HepG2 (cell line): ENCODE results near the gene SAMD14. TPM values are rescaled to one million over a fixed set of nuclear protein-coding genes. Genes with fewer than 3 reads are reported as not detected.

Experiments used
- ATAC-seq: fragments of 200-7000 bp; cut with Tn5 transposase; 3 replicates; pipeline ENCODE4 v1.9.1; 2020; ENCODE audit warnings: mild to moderate bottlenecking, moderate library complexity
- BruUV-seq: library from RNA; stranded (reverse); fragments of 400-500 nt; replicated peaks from 2 replicates; lab custom pipeline; 2021; lab: Mats Ljungman, UMichigan
- CTCF ChIA-PET: fragments of 300-600 bp; formaldehyde crosslinking; extraction: SDS; loops from one replicate; lab custom pipeline; 2021; ENCODE audit warnings: low total read pairs, inconsistent platforms, low intra/inter-chr PET ratio; lab: Yijun Ruan, JAX
- POLR2A ChIA-PET: fragments of 350-600 bp; sonication (Branson Sonifier 250); formaldehyde crosslinking; loops from one replicate; lab custom pipeline; 2020; ENCODE audit warnings: antibody characterized with exemption, inconsistent platforms; lab: Yijun Ruan, JAX
- DNase-seq: peaks from one replicate; pipeline ENCODE4 v3.0.0-alpha.2; 2015; ENCODE audit warnings: low spot score
- FAIRE-seq: peaks from 3 replicates; lab custom pipeline; 2011; peaks lifted over from hg19 to GRCh38; lab: Jason Lieb, UNC
- H2AFZ ChIP-seq: one replicate; pipeline ENCODE4 v1.6.1; 2011; ENCODE audit warnings: low read length, inconsistent platforms
- H3K27ac ChIP-seq: fragments of 300-600 bp; 3 replicates; pipeline ENCODE4 v1.8.0; 2011; ENCODE audit warnings: mixed run types, mild to moderate bottlenecking, mixed read lengths, low read length, inconsistent platforms; ENCODE audit not compliant: insufficient read depth; ENCODE audit errors: extremely low read length
- H3K27me3 ChIP-seq, 2 experiments: fragments of 200-600 bp in 1 of 2; 2 replicates in 1 of 2; 3 replicates in 1 of 2; pipeline versions ENCODE4 v1.6.0 to v1.8.0; 2011; ENCODE audit warnings: low read length in 2 of 2, mild to moderate bottlenecking in 2 of 2, moderate library complexity in 2 of 2, inconsistent platforms in 1 of 2; ENCODE audit not compliant: insufficient read depth in 2 of 2, control insufficient read depth in 1 of 2
- H3K36me3 ChIP-seq, 2 experiments: fragments of 200-600 bp in 1 of 2; replicated peaks in 1 of 2; 2 replicates in 1 of 2; 3 replicates in 1 of 2; pipeline versions ENCODE4 v1.5.1 to v1.8.0; 2011; ENCODE audit warnings: low read length in 2 of 2, inconsistent platforms in 1 of 2; ENCODE audit not compliant: insufficient read depth in 2 of 2, control insufficient read depth in 1 of 2
- H3K4me1 ChIP-seq: 2 replicates; pipeline ENCODE4 v1.5.1; 2012; ENCODE audit warnings: low read length, inconsistent platforms; ENCODE audit not compliant: insufficient read depth
- H3K4me2 ChIP-seq: 2 replicates; pipeline ENCODE4 v1.6.0; 2011; ENCODE audit warnings: low read depth, low read length, inconsistent platforms
- H3K4me3 ChIP-seq, 3 experiments: fragments of 200-600 bp in 1 of 3; sonication (generic), shearing (Covaris generic) in 1 of 3; replicated peaks in 1 of 3; 2 replicates each; pipeline ENCODE4 v1.5.1; 2011 to 2016; ENCODE audit warnings: low read length in 3 of 3, inconsistent platforms in 2 of 3, low read depth in 2 of 3, mild to moderate bottlenecking in 2 of 3, control low read depth in 1 of 3, mixed read lengths in 1 of 3; ENCODE audit not compliant: insufficient read depth in 1 of 3
- H3K79me2 ChIP-seq: one replicate; pipeline ENCODE4 v1.6.1; 2011; ENCODE audit warnings: low read length, inconsistent platforms; ENCODE audit not compliant: insufficient read depth
- H3K9ac ChIP-seq: 2 replicates; pipeline ENCODE4 v1.6.0; 2011; ENCODE audit warnings: mild to moderate bottlenecking, low read depth, low read length, inconsistent platforms; ENCODE audit not compliant: insufficient read depth
- H3K9me3 ChIP-seq: 2 replicates; pipeline ENCODE4 v1.5.1; 2012; ENCODE audit warnings: mild to moderate bottlenecking, low read length
- H4K20me1 ChIP-seq: 2 replicates; pipeline ENCODE4 v1.6.0; 2011; ENCODE audit warnings: inconsistent platforms, mild to moderate bottlenecking, low read length, moderate library complexity; ENCODE audit not compliant: insufficient read depth
- ATF7 ChIP-seq, 2 experiments: fragments of 450-650 bp in 1 of 2; sonication (generic) in 1 of 2; formaldehyde crosslinking in 1 of 2; IDR thresholded peaks; 2 replicates each; pipeline versions ENCODE4 v1.4.0 to v1.6.1; 2016 to 2020; ENCODE audit warnings: antibody characterized with exemption in 1 of 2, mild to moderate bottlenecking in 1 of 2, missing genetic modification reagents in 1 of 2
- CREB1 ChIP-seq, 2 experiments: fragments of 450-650 bp in 1 of 2; IDR thresholded peaks; 2 replicates each; pipeline ENCODE4 v1.6.1; 2016 to 2017; ENCODE audit warnings: control low read depth in 1 of 2, mild to moderate bottlenecking in 1 of 2, missing compliant biosample characterization in 1 of 2, missing genetic modification characterization in 1 of 2
- NFATC3 ChIP-seq: sonication (generic); formaldehyde crosslinking; IDR thresholded peaks from 2 replicates; pipeline ENCODE4 v1.5.1; 2020; ENCODE audit warnings: mild to moderate bottlenecking, missing genetic modification reagents
- SETDB1 ChIP-seq: sonication (generic); formaldehyde crosslinking; IDR thresholded peaks from 2 replicates; pipeline ENCODE4 v1.5.1; 2020; ENCODE audit warnings: missing genetic modification reagents, mild to moderate bottlenecking, borderline replicate concordance
- TP53 ChIP-seq: sonication (generic); formaldehyde crosslinking; conservative IDR thresholded peaks from 2 replicates; pipeline ENCODE4 v1.4.0; 2020; ENCODE audit warnings: missing genetic modification reagents
- ZSCAN9 ChIP-seq: IDR thresholded peaks from 2 replicates; pipeline ENCODE4 v1.6.1; 2016; ENCODE audit warnings: borderline replicate concordance
- WGBS: methylation state at CpG from one replicate; pipeline ENCODE4 v1.1.6; 2017; ENCODE audit warnings: low lambda C conversion rate; 5-methylcytosine and 5-hydroxymethylcytosine counted together
- in situ Hi-C: cut with HindIII; loops from 2 replicates; pipeline ENCODE4 v1.10.0; 2017; ENCODE audit warnings: low pct_unique_long_range_greater_than_20kb; ENCODE audit not compliant: extremely low pct_ligation_motif_present
- intact Hi-C: fragments of 100-400 bp; cut with micrococcal nuclease; formaldehyde crosslinking; loops from one replicate; pipeline ENCODE4 v1.10.0; 2022; ENCODE audit not compliant: unreplicated experiment
- polyA plus RNA-seq, 8 experiments: library from polyadenylated mRNA; depleted of rRNA in 3 of 8; stranded (reverse) in 7 of 8; unstranded in 1 of 8; fragments of >200 nt; fragmentation: Illumina TruSeq in 4 of 8; extraction: Trizol in 4 of 8; gene quantifications; 2 replicates each; pipeline versions ENCODE4 v1.2.1 to v1.2.3, GENCODE V29; 2011 to 2016; ENCODE audit warnings: low read depth in 4 of 8, missing spikeins in 1 of 8, mixed read lengths in 1 of 8; ENCODE audit not compliant: insufficient read depth in 1 of 8
- total RNA-seq, 5 experiments: library from RNA; depleted of rRNA; stranded (reverse); fragments of >200 nt; fragmentation: Illumina TruSeq; extraction: Trizol; gene quantifications; 2 replicates each; pipeline ENCODE4 v1.2.3, GENCODE V29; 2016; ENCODE audit warnings: low read depth in 1 of 5
- TF ChIP-seq, protein P1 (sequence below): sonication (generic); formaldehyde crosslinking; IDR thresholded peaks from 2 replicates; pipeline ENCODE4 v1.5.1; 2020; ENCODE audit warnings: missing genetic modification reagents, mild to moderate bottlenecking, borderline replicate concordance

SAMD14 gene
- total and polyA plus RNA-seq, 2 of the 13 experiments (the other 11 are each of a cell fraction or from before 2014, with no cell fraction given): 0.07 to 0.22 TPM

DNA sequence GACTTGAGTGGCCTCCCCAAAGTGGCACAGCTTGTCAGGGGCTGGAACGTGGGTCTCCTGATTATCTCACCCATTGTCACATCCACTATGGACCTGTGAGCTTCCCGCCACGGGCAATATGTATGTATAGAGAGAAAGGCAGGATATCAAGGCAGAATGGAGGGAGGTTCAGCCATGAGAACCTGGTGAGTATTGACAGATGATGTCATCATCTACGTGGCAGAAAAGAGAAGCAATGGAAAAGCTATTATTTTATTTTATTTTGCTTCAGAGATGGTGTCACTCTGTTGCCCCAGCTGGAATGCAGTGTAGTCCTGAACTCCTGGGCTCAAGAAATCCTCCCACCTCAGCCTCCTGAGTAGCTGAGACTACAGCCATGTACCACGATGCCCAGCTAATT is 48.2 kb downstream of the SAMD14 start:
- Histone ChIP-seq H3K4me2 (no peak overlapping the region), H3K27me3 (0 out of 5 replicates have a peak, but pooled peaks cover 0 to 6% of the 10 kb centered on the region in 2 experiments), H3K4me3 (no peak overlapping the region), H3K36me3 (no peaks in the 10 kb centered on the region), H3K9me3 (no peaks in the 10 kb centered on the region), H3K4me1 (no peaks in the 10 kb centered on the region), H3K9ac (no peak overlapping the region), H4K20me1 (peaks cover 3% of the 10 kb centered on the region; the same call in 1 of the 2 replicates), H2AFZ (no peak overlapping the region), H3K27ac (no peak overlapping the region), H3K79me2 (no peaks in the 10 kb centered on the region)
- TF ChIP-seq ATF7 (IDR thresholded peaks at IDR 0.05) (peak; percentile 96), ATF7 (CRISPR knock-in tag; IDR thresholded peaks at IDR 0.05) (no peak), NFATC3 (CRISPR knock-in tag) (no peak), SETDB1 (CRISPR knock-in tag) (no peak), CREB1 (IDR thresholded peaks at IDR 0.05) (peak; percentile 75), CREB1 (CRISPR knock-in tag; IDR thresholded peaks at IDR 0.05) (no peak), TP53 (no peak), ZSCAN9 (CRISPR knock-in tag) (no peak)
- TF ChIP-seq, protein P1, sequence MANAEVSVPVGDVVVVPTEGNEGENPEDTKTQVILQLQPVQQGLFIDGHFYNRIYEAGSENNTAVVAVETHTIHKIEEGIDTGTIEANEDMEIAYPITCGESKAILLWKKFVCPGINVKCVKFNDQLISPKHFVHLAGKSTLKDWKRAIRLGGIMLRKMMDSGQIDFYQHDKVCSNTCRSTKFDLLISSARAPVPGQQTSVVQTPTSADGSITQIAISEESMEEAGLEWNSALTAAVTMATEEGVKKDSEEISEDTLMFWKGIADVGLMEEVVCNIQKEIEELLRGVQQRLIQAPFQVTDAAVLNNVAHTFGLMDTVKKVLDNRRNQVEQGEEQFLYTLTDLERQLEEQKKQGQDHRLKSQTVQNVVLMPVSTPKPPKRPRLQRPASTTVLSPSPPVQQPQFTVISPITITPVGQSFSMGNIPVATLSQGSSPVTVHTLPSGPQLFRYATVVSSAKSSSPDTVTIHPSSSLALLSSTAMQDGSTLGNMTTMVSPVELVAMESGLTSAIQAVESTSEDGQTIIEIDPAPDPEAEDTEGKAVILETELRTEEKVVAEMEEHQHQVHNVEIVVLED (CRISPR knock-in tag): no peak
- BruUV-seq: no TSS peak
- in situ Hi-C loops: loop anchor here (10.0 kb wide), 1 partner anchor 217 kb away; no protein-coding TSS in a partner anchor
- WGBS: 29% methylated on average over 5 of the region's 5 CpGs
- ChIA-PET CTCF (interaction anchor here (1.2 kb wide), 1 partner anchor 55 kb away, joined by 3 read pairs; no protein-coding TSS in a partner anchor), POLR2A (no interaction called here)
- FAIRE-seq: no peak
- no peak for DNase-seq
- no peak for ATAC-seq
- intact Hi-C loops: loop anchor here (10.0 kb wide), 1 partner anchor 217 kb away; no protein-coding TSS in a partner anchor
